Measurements from ENCODE around the gene SLC6A2. TPM values are rescaled to one million over a fixed set of nuclear protein-coding genes. Genes with fewer than 3 reads are reported as not detected.
A peak's percentile ranks its signal among the peaks of the same experiment; 100 is the strongest.

SLC6A2 gene
- total and polyA plus RNA-seq, 12 donors, result 0.17 TPM; not detected in 11

DNA sequence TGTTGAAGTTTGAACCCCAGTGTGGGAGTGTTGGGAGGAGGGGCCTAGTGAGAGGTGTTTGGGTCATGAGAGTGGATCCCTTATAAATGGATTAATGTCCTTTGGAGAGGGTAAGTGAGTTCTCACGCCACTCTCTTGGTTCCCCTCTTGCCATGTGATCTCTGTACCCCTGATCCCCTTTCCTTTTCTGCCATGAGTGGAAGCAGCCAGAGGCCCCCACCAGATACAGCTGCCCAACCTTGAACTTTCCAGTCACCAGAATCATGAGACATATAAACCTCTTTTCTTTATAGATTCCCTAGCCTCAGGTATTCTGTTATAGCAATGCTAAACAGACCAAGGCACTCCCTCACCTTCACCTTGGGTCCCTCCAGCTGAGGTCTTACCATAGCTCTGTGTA is 7.4 kb downstream of the SLC6A2 start:
- DNase-seq, result no peak
- Histone ChIP-seq H3K4me3 (no peak overlapping the region), H3K4me1 (peaks cover 0 to 18% (median 8%) of the 10 kb centered on the region in 9 donors), H3K36me3 (no peaks in the 10 kb centered on the region), H3K9me3 (peaks cover 0 to 10% (median 0%) of the 10 kb centered on the region in 11 donors), H3K27ac (no peak overlapping the region), H3K27me3 (peaks cover 0 to 8% (median 1%) of the 10 kb centered on the region in 7 donors)
- TF ChIP-seq, protein P1, sequence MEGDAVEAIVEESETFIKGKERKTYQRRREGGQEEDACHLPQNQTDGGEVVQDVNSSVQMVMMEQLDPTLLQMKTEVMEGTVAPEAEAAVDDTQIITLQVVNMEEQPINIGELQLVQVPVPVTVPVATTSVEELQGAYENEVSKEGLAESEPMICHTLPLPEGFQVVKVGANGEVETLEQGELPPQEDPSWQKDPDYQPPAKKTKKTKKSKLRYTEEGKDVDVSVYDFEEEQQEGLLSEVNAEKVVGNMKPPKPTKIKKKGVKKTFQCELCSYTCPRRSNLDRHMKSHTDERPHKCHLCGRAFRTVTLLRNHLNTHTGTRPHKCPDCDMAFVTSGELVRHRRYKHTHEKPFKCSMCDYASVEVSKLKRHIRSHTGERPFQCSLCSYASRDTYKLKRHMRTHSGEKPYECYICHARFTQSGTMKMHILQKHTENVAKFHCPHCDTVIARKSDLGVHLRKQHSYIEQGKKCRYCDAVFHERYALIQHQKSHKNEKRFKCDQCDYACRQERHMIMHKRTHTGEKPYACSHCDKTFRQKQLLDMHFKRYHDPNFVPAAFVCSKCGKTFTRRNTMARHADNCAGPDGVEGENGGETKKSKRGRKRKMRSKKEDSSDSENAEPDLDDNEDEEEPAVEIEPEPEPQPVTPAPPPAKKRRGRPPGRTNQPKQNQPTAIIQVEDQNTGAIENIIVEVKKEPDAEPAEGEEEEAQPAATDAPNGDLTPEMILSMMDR (IDR thresholded peaks at IDR 0.05), result no peak
- no peak for ATAC-seq
- WGBS, 2 donors, result 92 to 93% methylated on average over 1 of the region's 1 CpG
- intact Hi-C loops (cut with DNase I), result no loop called here

DNA sequence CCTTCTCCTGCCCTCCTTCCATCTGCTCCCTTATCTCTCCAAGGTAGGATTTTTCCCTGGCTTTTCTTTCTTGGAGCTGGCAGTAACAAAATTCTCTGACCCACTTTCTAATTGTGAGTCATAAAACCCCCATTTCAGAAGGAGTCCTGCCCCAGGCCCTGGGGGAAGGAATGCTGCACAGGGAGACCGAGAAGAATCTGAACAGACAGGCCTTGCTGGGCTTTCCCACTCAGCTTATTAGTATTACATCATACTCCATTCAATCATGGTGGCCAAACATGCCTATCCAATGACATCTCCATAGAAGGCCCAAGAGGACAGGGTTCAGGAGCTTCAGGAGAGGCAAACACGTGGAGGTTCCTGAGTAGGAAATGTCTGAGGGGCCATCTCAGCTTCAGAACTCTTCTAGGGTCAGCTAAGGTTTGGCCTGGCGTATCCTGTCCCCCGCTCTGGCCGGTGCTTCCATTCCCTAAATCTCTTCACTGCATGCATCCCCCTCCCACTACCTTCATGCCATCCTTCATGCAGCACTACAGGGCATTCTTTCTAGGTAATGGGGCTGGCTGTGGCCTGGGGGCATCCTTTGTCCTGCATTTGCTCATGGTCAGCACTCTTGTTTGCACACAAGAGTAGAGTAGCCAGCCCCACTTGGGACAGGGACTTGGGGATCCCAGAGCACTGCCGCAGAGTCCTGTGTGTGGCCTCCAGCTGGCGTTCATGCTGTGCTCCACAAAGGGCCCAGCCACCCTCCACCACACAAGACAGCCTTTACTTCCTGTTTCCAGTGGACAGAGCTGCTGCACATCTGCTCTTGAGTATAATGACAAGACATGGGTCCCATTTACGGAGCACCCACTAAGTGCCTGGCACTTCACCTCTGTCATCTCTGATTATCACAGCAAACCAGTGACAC is 8.2 kb downstream of the SLC6A2 start:
- no peak overlapping the region for H3K4me3 ChIP-seq
- TF ChIP-seq, protein P1 (IDR thresholded peaks at IDR 0.05), result no peak
- H3K27me3 ChIP-seq, result peaks cover 0 to 1% (median 0%) of the 10 kb centered on the region in 7 donors
- 82% methylated on average over 8 of the region's 8 CpGs for WGBS, 2 donors
- DNase-seq, result no peak
- peak in 2 of 8 donors; percentile 18 to 21 for ATAC-seq
- H3K36me3 ChIP-seq, result no peaks in the 10 kb centered on the region
- intact Hi-C loops (cut with DNase I), result no loop called here
- peaks cover 0 to 22% (median 9%) of the 10 kb centered on the region in 9 donors for H3K4me1 ChIP-seq
- H3K27ac ChIP-seq, result no peak overlapping the region
- peaks cover 0 to 10% (median 0%) of the 10 kb centered on the region in 11 donors for H3K9me3 ChIP-seq

DNA sequence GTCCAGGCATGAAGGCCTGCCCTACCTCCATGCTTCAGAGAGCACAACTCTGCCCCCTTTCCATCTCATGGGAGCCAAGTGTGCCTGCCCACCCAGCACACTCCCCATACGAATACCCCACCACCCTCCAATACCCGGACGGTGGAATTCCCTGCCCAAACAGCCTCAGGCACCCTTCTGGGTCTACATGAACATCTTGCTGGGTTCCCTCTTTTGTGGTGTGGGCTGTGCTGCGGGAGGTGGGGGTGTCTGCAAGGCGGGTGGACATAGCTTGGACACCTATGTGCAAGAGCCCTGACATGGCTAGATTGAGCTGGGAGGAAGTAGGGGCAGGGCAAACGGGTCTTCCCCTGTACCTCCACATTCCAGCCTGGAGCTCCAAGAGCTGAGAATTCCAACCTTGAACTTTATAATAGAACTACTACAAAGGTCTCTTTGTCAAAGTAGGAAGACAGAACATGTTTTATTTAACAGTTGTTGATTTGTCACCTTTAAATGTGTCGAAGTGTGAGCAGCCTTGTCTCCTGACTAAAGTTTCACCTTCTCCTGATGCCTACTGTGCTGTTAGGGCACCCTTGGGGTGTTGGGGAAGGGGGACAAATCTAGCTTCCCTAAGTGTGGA is 9.1 kb downstream of the SLC6A2 start:
- peaks cover 0 to 10% (median 0%) of the 10 kb centered on the region in 11 donors for H3K9me3 ChIP-seq
- DNase-seq, result no peak
- H3K27ac ChIP-seq, result no peak overlapping the region
- intact Hi-C loops (cut with DNase I), result no loop called here
- ATAC-seq, result no peak
- H3K4me3 ChIP-seq, result no peak overlapping the region
- peaks cover 0 to 22% (median 9%) of the 10 kb centered on the region in 9 donors for H3K4me1 ChIP-seq
- H3K36me3 ChIP-seq, result no peaks in the 10 kb centered on the region
- TF ChIP-seq, protein P1 (IDR thresholded peaks at IDR 0.05), result no peak
- 82 to 89% methylated on average over 7 of the region's 7 CpGs for WGBS, 2 donors
- no peaks in the 10 kb centered on the region for H3K27me3 ChIP-seq

DNA sequence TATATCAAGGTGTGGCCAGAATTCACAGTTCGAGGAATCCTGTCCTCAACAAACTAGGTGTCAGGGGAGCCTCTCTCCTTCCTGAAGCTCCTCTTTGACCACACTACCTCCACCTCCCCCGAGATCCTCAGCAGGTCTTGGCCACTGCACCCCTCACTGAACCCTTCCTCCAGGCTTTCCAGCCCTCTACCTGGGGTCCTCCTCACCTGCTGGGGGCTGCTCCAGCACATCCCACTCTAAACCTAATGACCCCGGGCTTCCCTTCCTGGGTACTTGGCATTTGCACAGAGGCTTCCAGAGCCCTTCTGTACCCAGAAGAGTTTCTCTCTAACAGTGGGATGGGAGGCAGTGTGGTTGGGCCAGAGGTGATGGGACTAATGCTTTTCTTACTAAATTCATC is 9.7 kb downstream of the SLC6A2 start:
- Histone ChIP-seq H3K36me3 (no peaks in the 10 kb centered on the region), H3K27me3 (no peaks in the 10 kb centered on the region), H3K4me1 (peaks cover 0 to 22% (median 9%) of the 10 kb centered on the region in 9 donors), H3K4me3 (no peak overlapping the region), H3K9me3 (peaks cover 0 to 10% (median 0%) of the 10 kb centered on the region in 11 donors), H3K27ac (no peak overlapping the region)
- DNase-seq, result no peak
- WGBS, 2 donors, result 83 to 89% methylated on average over 3 of the region's 3 CpGs
- no peak for ATAC-seq
- TF ChIP-seq, protein P1 (IDR thresholded peaks at IDR 0.05), result no peak
- intact Hi-C loops (cut with DNase I), result no loop called here
